ENCODE data around the gene PURA. TPM values are rescaled to one million over a fixed set of nuclear protein-coding genes. Genes with fewer than 3 reads are reported as not detected.

Gene PURA
- total RNA-seq, 1 donor from 2014 or later = 22.4 TPM

- DNase-seq (ENCODE audit: low read depth) = no peak
Measured at GRCh38 chr5:140109759-140110645, 3.9 kb upstream of the PURA start.

- no peak for DNase-seq (ENCODE audit: low read depth)
Measured at GRCh38 chr5:140110646-140110957, 3.3 kb upstream of the PURA start.

- no peak for DNase-seq (ENCODE audit: low read depth)
Measured at GRCh38 chr5:140111011-140111858, 2.7 kb upstream of the PURA start.

- no peak for DNase-seq (ENCODE audit: low read depth)
Measured at GRCh38 chr5:140111859-140112551, 1.9 kb upstream of the PURA start.

- DNase-seq (ENCODE audit: low read depth) = peak; percentile 37
Measured at GRCh38 chr5:140112685-140113179, 1.2 kb upstream of the PURA start.

- no peak for DNase-seq (ENCODE audit: low read depth)
Measured at GRCh38 chr5:140113180-140113698, 670 bp upstream of the PURA start.

- DNase-seq (ENCODE audit: low read depth) = no peak
Measured at GRCh38 chr5:140114341-140115185, 654 bp downstream of the PURA start.

GRCh38 chr5:140115186-140115500, 1.2 kb downstream of the PURA start:
- no peak for DNase-seq (ENCODE audit: low read depth)

- DNase-seq (ENCODE audit: low read depth) = no peak
Measured at GRCh38 chr5:140116716-140117115, 2.8 kb downstream of the PURA start.

GRCh38 chr5:140117523-140117922, 3.6 kb downstream of the PURA start:
- DNase-seq (ENCODE audit: low read depth) = no peak

GRCh38 chr5:140118302-140118936, 4.5 kb downstream of the PURA start:
- DNase-seq (ENCODE audit: low read depth) = peak; percentile 56

- no peak for DNase-seq (ENCODE audit: low read depth)
Measured at GRCh38 chr5:140125637-140126036, 11.7 kb downstream of the PURA start, which contains the start of gene IGIP. TSS of gene IGIP (plus strand) at chr5:140125937. CDS start at chr5:140128477, 2,540 bp downstream.

- DNase-seq (ENCODE audit: low read depth) = no peak
Measured at GRCh38 chr5:140126315-140127012, 12.6 kb downstream of the PURA start.

GRCh38 chr5:140128376-140128775, 14.5 kb downstream of the PURA start:
- DNase-seq (ENCODE audit: low read depth) = no peak

GRCh38 chr5:140130949-140131733, 17.2 kb downstream of the PURA start:
- DNase-seq (ENCODE audit: low read depth) = no peak

- DNase-seq (ENCODE audit: low read depth) = peak; percentile 97
Measured at GRCh38 chr5:140131967-140132409, 18.1 kb downstream of the PURA start.

- DNase-seq (ENCODE audit: low read depth) = no peak
Measured at GRCh38 chr5:140133514-140134167, 19.7 kb downstream of the PURA start.

- DNase-seq (ENCODE audit: low read depth) = no peak
Measured at GRCh38 chr5:140134277-140134935, 20.5 kb downstream of the PURA start.
